GM18505 (cell line): ENCODE results near the gene MCTP1.
"Not testable (repeated sequence)": the region's sequence is repeated elsewhere in the genome, so short reads cannot be mapped to it uniquely, and the experiment has no call there.

ENCODE experiments used
- ATAC-seq: cut with Tn5 transposase; IDR thresholded peaks from one replicate; pipeline ENCODE4 v1.9.1; 2021; ENCODE audit not compliant: unreplicated experiment
- POLR2A ChIP-seq: IDR thresholded peaks from 4 replicates; pipeline ENCODE4 v1.6.1; 2011; ENCODE audit warnings: borderline replicate concordance; ENCODE audit not compliant: insufficient read depth, insufficient read length; ENCODE audit errors: extremely low read depth

Gene MCTP1

DNA sequence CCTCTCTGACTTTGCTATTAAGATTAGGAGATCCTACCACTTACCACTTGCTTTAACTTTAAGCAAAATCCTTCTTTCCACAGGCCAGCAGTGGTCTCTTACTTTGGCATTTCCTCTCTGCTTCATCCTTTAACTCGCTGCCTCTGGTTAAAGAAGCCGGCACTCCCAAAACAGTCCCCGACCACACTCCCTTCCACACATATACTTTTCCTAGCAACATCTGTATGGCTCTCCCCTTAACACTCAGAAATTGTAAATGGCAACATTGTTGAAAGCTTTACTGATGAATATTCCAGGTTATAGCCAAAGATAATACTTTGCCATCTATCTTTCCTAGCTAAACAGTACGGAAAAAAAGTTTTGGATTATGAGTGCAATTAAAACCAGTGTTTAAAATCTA lies 133.2 kb downstream of the MCTP1 start:
- TF ChIP-seq POLR2A, result no peak
- no peak for ATAC-seq

DNA sequence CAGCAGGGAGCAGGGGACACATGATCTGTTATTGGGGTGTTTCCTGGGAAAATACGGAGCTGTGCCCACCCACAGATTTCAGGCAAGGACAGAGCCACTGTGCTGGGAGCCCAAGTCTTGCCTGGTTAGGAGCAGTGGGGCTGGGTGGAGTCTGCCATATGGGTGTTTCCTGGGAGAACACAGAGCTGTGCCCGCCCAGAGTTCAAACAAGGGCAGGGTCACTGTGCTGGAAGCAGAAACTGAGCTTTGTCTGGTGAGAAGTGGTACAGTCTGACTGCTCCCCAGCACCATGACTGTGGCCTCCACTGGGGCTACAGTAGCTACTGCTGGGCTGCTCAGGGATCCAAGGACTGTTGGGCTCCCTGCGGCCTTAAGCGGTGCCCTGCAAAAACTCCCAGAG lies 135.5 kb downstream of the MCTP1 start:
- ATAC-seq, result no peak
- TF ChIP-seq POLR2A, result no peak

- TF ChIP-seq POLR2A, result no peak
- no peak for ATAC-seq
Observed at GRCh38 chr5:95148453-95148852, 136.4 kb downstream of the MCTP1 start.

DNA sequence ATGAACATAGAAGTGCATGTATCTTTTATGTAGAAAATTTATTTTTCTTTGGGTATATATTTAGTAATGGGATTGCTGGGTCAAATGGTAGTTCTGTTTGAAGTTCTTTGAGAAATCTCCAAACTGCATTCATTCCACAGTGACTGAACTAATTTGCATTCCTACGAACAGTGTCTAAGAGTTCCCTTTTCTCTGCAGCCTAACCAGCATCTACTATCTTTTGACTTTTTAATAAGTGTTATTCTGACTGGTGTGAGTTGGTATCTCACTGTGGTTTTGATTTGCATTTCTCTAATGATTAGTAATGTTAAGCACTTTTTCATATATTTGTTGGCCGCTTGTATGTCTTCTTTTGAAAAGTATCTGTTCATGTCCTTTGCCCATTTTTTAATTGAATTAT lies 141.0 kb downstream of the MCTP1 start:
- not testable (repeated sequence) for ATAC-seq

DNA sequence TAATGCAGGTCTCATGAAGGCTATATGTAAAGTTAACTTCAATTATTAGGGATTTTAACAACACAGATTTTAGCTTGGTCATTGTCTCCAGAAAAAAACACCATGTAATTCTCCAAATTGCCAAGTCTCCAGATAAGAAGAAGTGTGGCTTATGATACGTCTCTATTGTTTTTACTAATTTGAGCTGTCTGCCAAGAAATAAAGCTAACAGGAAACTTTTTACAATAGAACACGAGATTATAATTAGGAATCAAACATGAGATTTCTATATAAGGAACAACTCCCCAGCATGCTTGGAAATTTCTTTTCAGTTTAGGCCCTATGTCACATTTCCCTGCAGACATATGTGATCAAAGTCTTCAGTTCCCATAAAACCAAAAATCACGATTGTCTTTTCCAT lies 142.7 kb downstream of the MCTP1 start:
- no peak for TF ChIP-seq POLR2A
- ATAC-seq, result no peak

DNA sequence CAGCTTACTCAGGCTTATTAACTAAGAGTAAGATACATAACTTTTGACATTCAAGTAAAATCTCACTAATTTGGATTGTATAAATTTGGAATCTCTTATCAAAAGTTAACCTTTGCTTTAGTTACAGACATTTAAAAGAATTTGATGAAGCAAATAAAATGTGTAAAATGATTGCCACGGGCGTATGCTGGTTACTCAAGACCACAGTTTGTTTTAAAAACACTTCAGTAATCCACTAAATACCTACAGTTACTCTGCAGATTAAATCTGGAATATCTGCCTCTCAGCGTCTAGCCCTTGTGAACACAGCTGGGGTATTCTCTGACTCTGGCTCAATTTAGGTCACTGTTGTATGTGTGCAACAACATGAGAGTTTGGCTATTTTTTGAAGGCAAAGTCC lies 143.8 kb downstream of the MCTP1 start:
- ATAC-seq, result no peak
- no peak for TF ChIP-seq POLR2A

DNA sequence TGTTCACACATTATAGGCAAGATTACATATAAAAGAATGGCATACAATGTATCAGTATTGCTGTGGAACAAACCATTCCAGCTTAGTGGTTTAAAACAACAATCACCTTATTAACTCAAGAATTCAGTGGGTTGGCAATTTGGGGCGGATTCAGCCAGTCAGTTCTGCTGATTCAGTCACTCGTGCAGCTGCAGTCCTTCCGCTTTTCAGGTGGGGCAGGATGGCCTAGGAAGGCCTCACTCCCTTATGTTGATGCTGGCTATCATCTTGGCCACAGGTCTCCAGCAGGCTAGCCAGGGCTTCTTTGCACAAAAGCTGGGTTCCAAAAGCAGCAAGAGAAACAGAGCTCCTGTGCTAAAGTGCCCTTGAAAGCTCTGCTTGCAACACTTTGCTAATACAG lies 150.6 kb downstream of the MCTP1 start:
- TF ChIP-seq POLR2A, result no peak
- no peak for ATAC-seq

GRCh38 chr5:95132096-95132495 lies 152.8 kb downstream of the MCTP1 start:
- no peak for TF ChIP-seq POLR2A

GRCh38 chr5:95130941-95131340 lies 154.0 kb downstream of the MCTP1 start:
- TF ChIP-seq POLR2A, result no peak
- no peak for ATAC-seq

More at GRCh38 chr5:95132096-95132495, 152.8 kb downstream of the MCTP1 start:
- no peak for ATAC-seq

- no peak for ATAC-seq
- no peak for TF ChIP-seq POLR2A
Observed at GRCh38 chr5:95124731-95125130, 160.2 kb downstream of the MCTP1 start.

GRCh38 chr5:95124101-95124500 lies 160.8 kb downstream of the MCTP1 start:
- ATAC-seq, result no peak
- no peak for TF ChIP-seq POLR2A

DNA sequence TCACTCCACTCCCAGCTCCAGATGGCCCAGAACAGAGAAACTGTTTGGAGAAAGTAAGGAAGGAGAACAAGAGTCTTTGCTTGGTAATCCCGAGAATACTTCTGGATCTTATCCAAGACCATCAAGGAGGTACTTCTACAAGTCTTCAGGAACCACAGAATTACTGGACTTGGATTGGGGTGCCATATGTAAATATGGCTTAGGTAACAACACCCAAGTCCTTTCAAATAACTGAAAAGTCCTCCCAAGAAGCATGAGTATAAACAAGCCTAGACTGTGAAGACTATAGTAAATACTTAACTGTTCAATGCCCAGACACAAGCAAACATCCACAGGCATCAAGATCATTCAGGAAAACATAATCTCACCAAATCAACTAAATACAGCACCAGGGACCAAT lies 170.0 kb downstream of the MCTP1 start:
- TF ChIP-seq POLR2A, result no peak
- ATAC-seq, result no peak

DNA sequence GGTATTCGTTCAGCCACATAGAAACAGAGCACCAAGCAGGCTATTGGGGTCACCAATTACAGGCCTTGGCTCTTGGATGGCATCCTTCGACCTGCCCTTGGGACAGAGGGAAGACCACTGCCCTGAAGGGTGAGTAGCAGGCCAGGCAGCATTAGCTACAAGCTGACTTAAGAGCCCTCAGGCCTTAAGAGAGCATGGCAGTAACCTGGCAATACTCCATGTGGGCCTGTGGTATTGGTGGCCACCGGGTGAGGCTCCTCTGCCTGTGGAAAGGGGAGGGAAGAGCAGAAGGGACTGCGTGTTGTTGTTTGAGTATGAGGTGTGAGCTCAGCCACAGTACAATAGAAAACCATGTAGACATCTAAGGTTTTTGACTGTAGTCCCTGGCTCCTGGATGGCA lies 170.6 kb downstream of the MCTP1 start:
- no peak for ATAC-seq
- no peak for TF ChIP-seq POLR2A

DNA sequence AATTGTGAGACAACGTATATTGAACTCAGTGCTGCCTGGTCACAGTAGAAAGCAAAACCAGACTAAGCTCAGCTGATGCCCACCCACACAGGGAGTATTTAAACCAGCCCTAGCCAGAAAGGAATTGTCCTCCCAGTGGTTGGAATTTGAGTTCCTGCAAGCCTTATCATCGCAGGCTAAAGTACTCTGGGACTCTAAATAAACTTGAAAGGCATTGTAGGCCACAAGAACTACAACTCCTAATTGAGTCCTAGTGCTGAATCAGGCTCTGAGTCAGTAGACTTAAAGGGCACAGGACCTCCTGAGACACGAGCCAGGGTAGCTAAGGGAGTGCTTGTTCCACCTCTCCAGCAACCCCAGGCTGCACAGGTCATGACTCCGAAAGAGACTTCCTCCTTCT lies 171.4 kb downstream of the MCTP1 start:
- TF ChIP-seq POLR2A, result no peak

GRCh38 chr5:95111141-95111540 lies 173.8 kb downstream of the MCTP1 start:
- TF ChIP-seq POLR2A, result no peak
- no peak for ATAC-seq

More for the DNA sequence above, 171.4 kb downstream of the MCTP1 start:
- no peak for ATAC-seq
